Caco-2 (cell line): ENCODE measurements around the gene CCNA2. TPM values are rescaled to one million over a fixed set of nuclear protein-coding genes. Genes with fewer than 3 reads are reported as not detected.

Source experiments
- BruUV-seq: library from RNA; stranded (reverse); fragments of 400-500 nt; replicated peaks from 2 replicates; lab custom pipeline; 2021; lab: Mats Ljungman, UMichigan
- CTCF ChIA-PET: fragments of 300-600 bp; sonication (Branson Sonifier 250); formaldehyde crosslinking; loops from one replicate; lab custom pipeline; 2022; ENCODE audit warnings: antibody characterized with exemption; lab: Charles Lee
- POLR2A ChIA-PET: fragments of 300-600 bp; sonication (Branson Sonifier 250); formaldehyde crosslinking; loops from one replicate; lab custom pipeline; 2022; ENCODE audit warnings: antibody characterized with exemption; lab: Charles Lee
- DNase-seq, 2 experiments: peaks; one replicate each; pipeline versions ENCODE4 v3.0.0 to v3.0.0-alpha.2; 2020 to 2022
- H3K27me3 ChIP-seq: replicated peaks from 2 replicates; pipeline ENCODE4 v1.6.0; 2011; ENCODE audit warnings: low read length; ENCODE audit not compliant: control insufficient read depth, insufficient read depth
- H3K36me3 ChIP-seq: 2 replicates; pipeline ENCODE4 v1.5.1; 2011; ENCODE audit warnings: low read length; ENCODE audit not compliant: control insufficient read depth, insufficient read depth
- H3K4me1 ChIP-seq: fragments of 250-450 bp; sonication (Bioruptor Pico); 2 replicates; pipeline ENCODE4 v1.5.1; 2020; ENCODE audit warnings: mild to moderate bottlenecking
- H3K4me3 ChIP-seq: 2 replicates; pipeline ENCODE4 v1.5.1; 2011; ENCODE audit warnings: low read depth, mild to moderate bottlenecking, control low read depth, low read length
- H3K9me3 ChIP-seq: fragments of 250-450 bp; sonication (Bioruptor Pico); 2 replicates; pipeline ENCODE4 v1.5.1; 2020; ENCODE audit warnings: mild to moderate bottlenecking, moderate library complexity
- H3K27ac Mint-ChIP-seq: one replicate; pipeline ENCODE4 v1.8.0; 2022; ENCODE audit warnings: mixed read lengths; ENCODE audit not compliant: unreplicated experiment
- H3K27me3 Mint-ChIP-seq: one replicate; pipeline ENCODE4 v1.8.0; 2022; ENCODE audit warnings: mixed read lengths; ENCODE audit not compliant: insufficient read depth, unreplicated experiment
- H3K36me3 Mint-ChIP-seq: one replicate; pipeline ENCODE4 v1.8.0; 2022; ENCODE audit warnings: mild to moderate bottlenecking, mixed read lengths; ENCODE audit not compliant: insufficient read depth, unreplicated experiment
- H3K4me1 Mint-ChIP-seq: one replicate; pipeline ENCODE4 v1.8.0; 2022; ENCODE audit warnings: low read depth, mixed read lengths; ENCODE audit not compliant: unreplicated experiment
- H3K4me3 Mint-ChIP-seq: one replicate; pipeline ENCODE4 v1.8.0; 2022; ENCODE audit warnings: mild to moderate bottlenecking, moderate library complexity, mixed read lengths; ENCODE audit not compliant: unreplicated experiment
- H3K9me3 Mint-ChIP-seq: one replicate; pipeline ENCODE4 v1.8.0; 2022; ENCODE audit warnings: mixed read lengths; ENCODE audit not compliant: unreplicated experiment
- CTCF ChIP-seq, 2 experiments: fragments of 200-600 bp in 1 of 2; IDR thresholded peaks; 1 replicate in 1 of 2; 2 replicates in 1 of 2; pipeline versions ENCODE4 v1.5.1 to v1.8.0; 2011 to 2022; ENCODE audit warnings: antibody characterized with exemption in 1 of 2, control low read depth in 1 of 2, inconsistent platforms in 1 of 2, low read depth in 1 of 2, low read length in 1 of 2, mild to moderate bottlenecking in 1 of 2, moderate library complexity in 1 of 2; ENCODE audit not compliant: insufficient read depth in 1 of 2, severe bottlenecking in 1 of 2, unreplicated experiment in 1 of 2
- intact Hi-C: fragments of 100-400 bp; cut with micrococcal nuclease; formaldehyde crosslinking; loops from one replicate; pipeline ENCODE4 v1.10.0; 2022; ENCODE audit not compliant: unreplicated experiment
- total RNA-seq: library from RNA; stranded (reverse); gene quantifications from 2 replicates; pipeline ENCODE4 v1.2.3, GENCODE V29; 2022

Gene CCNA2
- total RNA-seq, 1 experiment from 2014 or later, result 97.9 TPM

DNA sequence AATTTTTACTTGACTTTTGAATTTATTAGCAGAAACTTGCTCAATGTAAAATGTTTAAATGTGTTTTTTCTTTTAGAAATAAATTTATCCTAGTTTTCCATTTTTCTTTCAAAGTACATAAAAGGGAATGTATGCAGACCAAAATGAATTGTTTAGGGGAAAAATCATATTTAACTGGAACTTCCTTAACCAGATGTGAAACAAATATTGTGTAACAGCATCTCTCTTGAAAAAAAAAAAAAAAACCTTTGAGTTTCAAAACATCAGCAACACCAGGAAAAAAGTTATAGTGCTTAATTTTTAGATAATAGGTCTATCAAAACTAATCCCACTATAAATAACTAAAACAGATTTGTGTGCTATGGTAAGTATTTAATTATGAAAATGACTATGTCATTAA lies 14.5 kb upstream of the CCNA2 start:
- no peaks in the 10 kb centered on the region for H3K4me1 Mint-ChIP-seq
- ChIA-PET POLR2A (no interaction called here), CTCF (no interaction called here)
- no peak for TF ChIP-seq CTCF (IDR thresholded peaks at IDR 0.05; ENCODE audit: insufficient read depth in 1 of 2, low read depth in 1 of 2, low read length in 1 of 2, severe bottlenecking in 1 of 2, unreplicated experiment in 1 of 2)
- peaks cover 6% of the 10 kb centered on the region for H3K36me3 Mint-ChIP-seq
- no peak overlapping the region for H3K4me3 ChIP-seq
- H3K4me1 ChIP-seq, result no peaks in the 10 kb centered on the region
- no TSS peak for BruUV-seq
- no peaks in the 10 kb centered on the region for H3K27me3 Mint-ChIP-seq
- H3K9me3 Mint-ChIP-seq, result no peaks in the 10 kb centered on the region
- no peaks in the 10 kb centered on the region for H3K9me3 ChIP-seq
- H3K27me3 ChIP-seq, result no peaks in the 10 kb centered on the region
- no peaks in the 10 kb centered on the region for H3K36me3 ChIP-seq
- H3K27ac Mint-ChIP-seq, result no peak overlapping the region
- intact Hi-C loops, result no loop called here
- no peak for DNase-seq
- H3K4me3 Mint-ChIP-seq, result no peak overlapping the region

DNA sequence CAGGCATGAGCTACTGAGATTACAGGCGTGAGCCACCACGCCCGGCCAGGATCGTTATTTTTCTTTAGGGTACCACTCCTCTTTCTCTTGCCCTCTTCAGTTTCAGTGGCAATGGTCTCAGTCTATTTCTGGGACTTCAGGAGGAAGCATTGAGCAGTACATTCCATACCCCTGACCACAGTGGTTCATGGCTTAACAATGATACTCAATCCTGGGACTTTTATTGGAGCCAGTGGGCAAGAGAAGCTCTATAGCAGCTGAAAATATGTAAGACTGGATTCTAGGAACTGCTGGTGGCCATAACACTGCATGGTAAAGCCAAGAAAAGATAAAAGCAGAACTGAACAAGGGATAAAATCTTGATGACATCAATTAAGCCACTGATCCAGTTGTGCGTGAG lies 5.8 kb upstream of the CCNA2 start:
- DNase-seq, result no peak
- H3K9me3 Mint-ChIP-seq, result no peaks in the 10 kb centered on the region
- H3K36me3 Mint-ChIP-seq, result no peaks in the 10 kb centered on the region
- no peaks in the 10 kb centered on the region for H3K27me3 ChIP-seq
- CTCF ChIA-PET, result no interaction called here
- POLR2A ChIA-PET, result no interaction called here
- BruUV-seq, result no TSS peak
- TF ChIP-seq CTCF (IDR thresholded peaks at IDR 0.05; ENCODE audit: insufficient read depth in 1 of 2, low read depth in 1 of 2, low read length in 1 of 2, severe bottlenecking in 1 of 2, unreplicated experiment in 1 of 2), result no peak
- no peak overlapping the region for H3K4me3 Mint-ChIP-seq
- H3K36me3 ChIP-seq, result no peaks in the 10 kb centered on the region
- no peaks in the 10 kb centered on the region for H3K27me3 Mint-ChIP-seq
- H3K27ac Mint-ChIP-seq, result no peak overlapping the region
- H3K4me1 ChIP-seq, result no peaks in the 10 kb centered on the region
- intact Hi-C loops, result no loop called here
- H3K4me1 Mint-ChIP-seq, result no peaks in the 10 kb centered on the region
- no peak overlapping the region for H3K4me3 ChIP-seq
- no peaks in the 10 kb centered on the region for H3K9me3 ChIP-seq

DNA sequence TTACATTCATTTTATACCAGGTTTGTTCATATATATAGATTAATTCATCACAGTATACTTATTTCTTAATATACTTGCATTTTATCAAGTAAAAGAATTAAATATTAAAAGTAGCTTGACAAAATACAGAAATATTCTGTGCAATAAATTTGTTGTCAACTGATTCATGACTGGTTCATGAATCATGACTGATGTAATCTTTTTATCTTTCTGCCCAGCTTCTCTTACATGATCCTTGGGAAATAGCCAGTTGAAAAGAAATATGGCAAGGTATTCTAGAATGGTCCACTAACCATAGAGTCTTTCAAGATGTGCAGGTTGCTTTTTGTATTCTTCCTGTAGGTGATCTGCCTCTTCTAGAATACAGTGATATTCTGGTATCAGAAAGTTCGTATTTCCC lies 4.2 kb upstream of the CCNA2 start:
- no peak for DNase-seq
- H3K27me3 Mint-ChIP-seq, result no peaks in the 10 kb centered on the region
- no TSS peak for BruUV-seq
- H3K4me1 Mint-ChIP-seq, result no peaks in the 10 kb centered on the region
- Histone ChIP-seq H3K9me3 (no peaks in the 10 kb centered on the region), H3K4me3 (no peak overlapping the region), H3K36me3 (no peaks in the 10 kb centered on the region), H3K4me1 (no peaks in the 10 kb centered on the region), H3K27me3 (no peaks in the 10 kb centered on the region)
- no peak overlapping the region for H3K27ac Mint-ChIP-seq
- ChIA-PET CTCF (no interaction called here), POLR2A (no interaction called here)
- H3K4me3 Mint-ChIP-seq, result no peak overlapping the region
- TF ChIP-seq CTCF (IDR thresholded peaks at IDR 0.05; ENCODE audit: insufficient read depth in 1 of 2, low read depth in 1 of 2, low read length in 1 of 2, severe bottlenecking in 1 of 2, unreplicated experiment in 1 of 2), result no peak
- intact Hi-C loops, result no loop called here
- H3K9me3 Mint-ChIP-seq, result no peaks in the 10 kb centered on the region
- peaks cover 10% of the 10 kb centered on the region for H3K36me3 Mint-ChIP-seq
